IMR-90 (cell line): ENCODE data around the gene CYB5A. TPM values are rescaled to one million over a fixed set of nuclear protein-coding genes. Genes with fewer than 3 reads are reported as not detected.

Experiments used
- ATAC-seq: fragments of 200-7000 bp; cut with Tn5 transposase; 2 replicates; pipeline ENCODE4 v1.9.1; 2020; ENCODE audit warnings: low read depth, mild to moderate bottlenecking, moderate library complexity
- BruUV-seq: library from RNA; stranded (reverse); fragments of 400-500 nt; replicated peaks from 2 replicates; lab custom pipeline; 2021; lab: Mats Ljungman, UMichigan
- CTCF ChIA-PET: fragments of 300-600 bp; formaldehyde crosslinking; extraction: SDS; loops from one replicate; lab custom pipeline; 2021; ENCODE audit warnings: antibody characterized with exemption; lab: Yijun Ruan, JAX
- POLR2A ChIA-PET: fragments of 300-600 bp; sonication (Branson Sonifier 250); formaldehyde crosslinking; loops from one replicate; lab custom pipeline; 2022; ENCODE audit warnings: antibody characterized with exemption; ENCODE audit not compliant: unreplicated experiment; lab: Charles Lee
- DNase-seq: peaks from one replicate; pipeline ENCODE4 v3.0.0; 2013
- H2AFZ ChIP-seq: replicated peaks from 2 replicates; pipeline ENCODE3; 2013; ENCODE audit warnings: low read length, mild to moderate bottlenecking; ENCODE audit not compliant: poor library complexity
- H2AK5ac ChIP-seq: 2 replicates; pipeline ENCODE4 v1.6.1; 2013; ENCODE audit warnings: low read depth, low read length, inconsistent platforms
- H2AK9ac ChIP-seq: replicated peaks from 2 replicates; pipeline ENCODE3; 2013; ENCODE audit warnings: mild to moderate bottlenecking, low read depth, low read length, moderate library complexity; ENCODE audit not compliant: poor library complexity
- H2BK120ac ChIP-seq: 2 replicates; pipeline ENCODE4 v1.6.1; 2013; ENCODE audit warnings: low read depth, low read length, inconsistent platforms
- H2BK15ac ChIP-seq: 3 replicates; pipeline ENCODE4 v1.6.1; 2013; ENCODE audit warnings: low read depth, low read length, inconsistent platforms
- H2BK20ac ChIP-seq: 2 replicates; pipeline ENCODE4 v1.6.1; 2013; ENCODE audit warnings: low read depth, mild to moderate bottlenecking, inconsistent platforms, low read length, moderate library complexity
- H2BK5ac ChIP-seq: 2 replicates; pipeline ENCODE4 v1.6.1; 2013; ENCODE audit warnings: mild to moderate bottlenecking, low read depth, low read length, inconsistent platforms; ENCODE audit not compliant: poor library complexity, severe bottlenecking
- H3K14ac ChIP-seq: replicated peaks from 2 replicates; pipeline ENCODE4 v1.6.1; 2013; ENCODE audit warnings: low read depth, low read length, inconsistent platforms
- H3K18ac ChIP-seq: 2 replicates; pipeline ENCODE4 v1.6.1; 2013; ENCODE audit warnings: low read depth, low read length, control low read depth
- H3K23ac ChIP-seq: 2 replicates; pipeline ENCODE4 v1.6.1; 2013; ENCODE audit warnings: low read depth, low read length, inconsistent platforms
- H3K27ac ChIP-seq: 2 replicates; pipeline ENCODE4 v1.5.1; 2013; ENCODE audit warnings: mild to moderate bottlenecking, control low read depth, low read length; ENCODE audit not compliant: insufficient read depth
- H3K27me3 ChIP-seq: 2 replicates; pipeline ENCODE4 v1.6.1; 2013; ENCODE audit warnings: low read length; ENCODE audit not compliant: control insufficient read depth, insufficient read depth
- H3K36me3 ChIP-seq: 2 replicates; pipeline ENCODE4 v1.6.1; 2013; ENCODE audit warnings: low read length, mixed read lengths; ENCODE audit not compliant: control insufficient read depth, insufficient read depth
- H3K4ac ChIP-seq: 2 replicates; pipeline ENCODE4 v1.6.1; 2013; ENCODE audit warnings: low read depth, low read length, inconsistent platforms
- H3K4me1 ChIP-seq: 2 replicates; pipeline ENCODE4 v1.6.1; 2013; ENCODE audit warnings: low read length, mixed read lengths; ENCODE audit not compliant: control insufficient read depth, insufficient read depth
- H3K4me2 ChIP-seq: 2 replicates; pipeline ENCODE4 v1.6.1; 2013; ENCODE audit warnings: low read depth, mild to moderate bottlenecking, control low read depth, low read length, moderate library complexity
- H3K4me3 ChIP-seq: 2 replicates; pipeline ENCODE4 v1.5.1; 2013; ENCODE audit warnings: low read depth, mild to moderate bottlenecking, control low read depth, low read length, moderate library complexity; ENCODE audit not compliant: insufficient read depth
- H3K56ac ChIP-seq: 2 replicates; pipeline ENCODE4 v1.6.1; 2013; ENCODE audit warnings: low read length, inconsistent platforms; ENCODE audit not compliant: insufficient read depth; ENCODE audit errors: extremely low read depth
- H3K79me1 ChIP-seq, 2 experiments: 2 replicates each; pipeline ENCODE4 v1.6.1; 2013; ENCODE audit warnings: low read length in 2 of 2, inconsistent platforms in 1 of 2, low read depth in 1 of 2
- H3K9ac ChIP-seq: 2 replicates; pipeline ENCODE4 v1.6.1; 2013; ENCODE audit warnings: low read depth, low read length, control low read depth
- H3K9me1 ChIP-seq: 2 replicates; pipeline ENCODE4 v1.6.1; 2013; ENCODE audit warnings: low read length, inconsistent platforms; ENCODE audit not compliant: insufficient read depth
- H3K9me3 ChIP-seq: 2 replicates; pipeline ENCODE4 v1.6.1; 2013; ENCODE audit warnings: low read length; ENCODE audit not compliant: control insufficient read depth, insufficient read depth
- H4K20me1 ChIP-seq: 2 replicates; pipeline ENCODE4 v1.6.1; 2013; ENCODE audit warnings: low read length, inconsistent platforms; ENCODE audit not compliant: insufficient read depth
- H4K5ac ChIP-seq: 2 replicates; pipeline ENCODE4 v1.6.1; 2013; ENCODE audit warnings: mild to moderate bottlenecking, low read depth, low read length, control low read depth
- H4K8ac ChIP-seq, 2 experiments: 2 replicates each; pipeline ENCODE4 v1.6.1; 2013; ENCODE audit warnings: low read depth in 2 of 2, low read length in 2 of 2, control low read depth in 1 of 2, inconsistent platforms in 1 of 2
- H4K91ac ChIP-seq: 2 replicates; pipeline ENCODE4 v1.6.1; 2013; ENCODE audit warnings: low read depth, low read length, inconsistent platforms; ENCODE audit not compliant: insufficient read depth
- CEBPB ChIP-seq: IDR thresholded peaks from 2 replicates; pipeline ENCODE4 v1.6.1; 2012; ENCODE audit warnings: low read depth, low read length, improper control_type of control experiment
- MAZ ChIP-seq: IDR thresholded peaks from 2 replicates; pipeline ENCODE4 v1.6.1; 2012; ENCODE audit warnings: low read depth, mild to moderate bottlenecking, low read length, improper control_type of control experiment, moderate library complexity, borderline replicate concordance
- WGBS, 2 experiments: methylation state at CpG; one replicate each; pipeline versions ENCODE4 v1.1.5 to v1.1.7; 2013; ENCODE audit warnings: missing lambda C conversion rate in 2 of 2; ENCODE audit not compliant: insufficient read length in 1 of 2; ENCODE audit errors: extremely low coverage in 2 of 2; 5-methylcytosine and 5-hydroxymethylcytosine counted together
- dilution Hi-C: fragments of 300-500 bp; cut with HindIII; formaldehyde crosslinking; loops from one replicate; pipeline ENCODE4 v1.14.3; 2018; ENCODE audit warnings: low sequenced_read_pairs; ENCODE audit not compliant: unreplicated experiment
- in situ Hi-C: fragments of 300-500 bp; cut with MboI; formaldehyde crosslinking; loops from 3 replicates; pipeline ENCODE4 v1.14.3; 2019; ENCODE audit warnings: low sequenced_read_pairs, inconsistent platforms, mixed read lengths
- intact Hi-C: fragments of 100-400 bp; cut with micrococcal nuclease; formaldehyde crosslinking; loops from 2 replicates; pipeline ENCODE4 v1.10.0; 2022
- polyA plus RNA-seq, 3 experiments: library from polyadenylated mRNA; depleted of rRNA; stranded (reverse); fragments of >200 nt; gene quantifications; 2 replicates each; pipeline ENCODE4 v1.2.3, GENCODE V29; 2012; ENCODE audit warnings: low replicate concordance in 1 of 3
- total RNA-seq: library from RNA; depleted of rRNA; stranded (reverse); fragments of >200 nt; gene quantifications from 2 replicates; pipeline ENCODE4 v1.2.3, GENCODE V29; 2012

Gene CYB5A
- total and polyA plus RNA-seq, 2 of the 4 experiments (the other 2 are of a cell fraction): 13.4 to 47.9 TPM

- Histone ChIP-seq H4K5ac (no peak overlapping the region), H4K20me1 (no peaks in the 10 kb centered on the region), H3K18ac (no peak overlapping the region), H2BK120ac (no peak overlapping the region), H3K79me1 (no peaks in the 10 kb centered on the region), H3K36me3 (no peaks in the 10 kb centered on the region), H2AK5ac (no peak overlapping the region), H4K8ac (no peak overlapping the region), H2BK20ac (no peak overlapping the region), H3K4me2 (no peak overlapping the region), H3K27me3 (no peaks in the 10 kb centered on the region; the same call in 1 of the 2 replicates), H3K4me1 (peaks cover 7% of the 10 kb centered on the region), H3K9ac (no peak overlapping the region), H3K4ac (no peak overlapping the region), H3K23ac (peak overlapping the region; percentile 26; the same call in 1 of the 2 replicates), H2BK5ac (no peak overlapping the region), H3K14ac (no peak overlapping the region), H3K27ac (no peak overlapping the region), H3K9me3 (no peaks in the 10 kb centered on the region), H3K4me3 (no peak overlapping the region), H2AK9ac (no peak overlapping the region), H2AFZ (no peak overlapping the region), H3K56ac (no peak overlapping the region), H3K9me1 (no peaks in the 10 kb centered on the region), H4K91ac (no peak overlapping the region), H2BK15ac (no peak overlapping the region)
- POLR2A ChIA-PET: no interaction called here
- ATAC-seq (no peak), DNase-seq (no peak)
- in situ Hi-C loops: loop anchor here (5.0 kb wide), 1 partner anchor 132 kb away; no protein-coding TSS in a partner anchor
- CTCF ChIA-PET: interaction anchor here (0.9 kb wide), 1 partner anchor 19 kb away, joined by 3 read pairs; no protein-coding TSS in a partner anchor
- no TSS peak for BruUV-seq
- WGBS, 2 experiments: no CpG with 5 or more reads among the region's 1 CpG
- TF ChIP-seq MAZ (no peak), CEBPB (no peak)
- dilution Hi-C loops: no loop called here
- intact Hi-C loops: no loop called here
Observed at GRCh38 chr18:74329688-74330205, 38.0 kb upstream of the CYB5A start.
